Fibroblast of skin of left quadriceps (primary cell): ENCODE data around the gene IPO11.
A peak's percentile ranks its signal among the peaks of the same experiment; 100 is the strongest.
"Not testable (repeated sequence)": the region's sequence is repeated elsewhere in the genome, so short reads cannot be mapped to it uniquely, and the experiment has no call there.

Source experiments
- DNase-seq, 2 experiments: peaks; one replicate each; pipeline ENCODE4 v3.0.0-alpha.2; 2013; ENCODE audit warnings: low read depth in 2 of 2

The IPO11 gene

DNA sequence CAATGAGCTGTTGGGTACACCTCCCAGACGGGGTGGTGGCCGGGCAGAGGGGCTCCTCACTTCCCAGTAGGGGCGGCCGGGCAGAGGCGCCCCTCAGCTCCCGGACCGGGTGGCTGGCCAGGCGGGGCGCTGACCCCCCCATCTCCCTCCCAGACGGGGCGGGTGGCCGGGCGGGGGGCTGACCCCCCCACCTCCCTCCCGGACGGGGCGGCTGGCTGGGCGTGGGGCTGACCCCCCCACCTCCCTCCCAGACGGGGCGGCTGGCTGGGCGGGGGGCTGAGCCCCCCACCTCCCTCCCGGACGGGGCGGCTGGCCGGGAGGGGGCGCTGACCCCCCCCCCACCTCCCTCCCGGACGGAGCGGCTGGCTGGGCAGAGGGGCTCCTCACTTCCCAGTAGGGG, 100.5 kb downstream of the IPO11 start:
- not testable (repeated sequence) for DNase-seq

DNA sequence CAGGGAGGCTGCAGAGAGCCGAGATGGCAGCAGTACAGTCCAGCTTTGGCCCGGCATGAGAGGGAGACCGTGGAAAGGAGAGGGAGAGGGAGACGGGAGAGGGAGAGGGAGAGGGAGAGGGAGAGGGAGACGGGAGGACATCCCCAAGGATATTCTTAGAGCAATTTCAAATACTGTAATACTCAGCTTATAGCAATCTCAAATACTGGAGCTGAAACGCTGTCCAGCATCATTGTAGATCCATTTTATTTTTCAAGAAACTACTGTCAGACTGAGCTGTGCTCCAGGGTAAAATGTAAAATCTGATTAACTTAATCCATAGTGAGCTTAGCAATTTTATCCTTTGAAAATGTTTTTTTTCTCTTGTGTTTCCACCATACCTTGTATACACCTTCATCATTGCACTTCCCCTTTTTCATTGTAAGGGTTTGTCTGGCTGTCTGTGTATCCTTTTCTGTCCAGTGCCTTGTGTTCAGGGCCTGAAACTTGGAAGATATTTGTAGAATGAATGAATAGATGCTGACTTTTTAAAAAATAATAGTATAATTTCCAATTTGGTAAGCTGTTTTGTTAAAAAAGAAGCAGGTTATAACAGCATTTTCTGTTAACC, 102.1 kb downstream of the IPO11 start:
- DNase-seq, result no peak

GRCh38 chr5:62520812-62521211, 108.2 kb downstream of the IPO11 start:
- not testable (repeated sequence) for DNase-seq

DNA sequence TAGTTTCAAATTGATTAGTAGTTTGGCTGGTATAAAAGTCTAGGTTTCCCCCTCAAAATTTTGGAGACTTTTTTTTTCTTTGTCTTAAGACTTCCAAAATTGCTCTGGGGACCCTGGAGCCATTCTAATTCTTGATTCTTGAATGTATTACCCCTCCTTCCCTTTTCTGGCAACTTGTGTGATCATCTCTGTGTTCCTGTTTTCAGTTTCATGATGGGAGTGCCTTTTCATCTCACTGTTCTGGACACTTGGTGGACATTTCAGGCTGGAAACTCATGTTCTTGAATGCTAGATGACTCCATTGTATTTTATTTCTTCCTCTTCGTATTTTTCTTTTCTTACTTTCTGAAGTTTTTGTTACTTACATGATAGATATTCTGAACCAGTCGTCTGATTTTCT, 108.8 kb downstream of the IPO11 start:
- no peak for DNase-seq

DNA sequence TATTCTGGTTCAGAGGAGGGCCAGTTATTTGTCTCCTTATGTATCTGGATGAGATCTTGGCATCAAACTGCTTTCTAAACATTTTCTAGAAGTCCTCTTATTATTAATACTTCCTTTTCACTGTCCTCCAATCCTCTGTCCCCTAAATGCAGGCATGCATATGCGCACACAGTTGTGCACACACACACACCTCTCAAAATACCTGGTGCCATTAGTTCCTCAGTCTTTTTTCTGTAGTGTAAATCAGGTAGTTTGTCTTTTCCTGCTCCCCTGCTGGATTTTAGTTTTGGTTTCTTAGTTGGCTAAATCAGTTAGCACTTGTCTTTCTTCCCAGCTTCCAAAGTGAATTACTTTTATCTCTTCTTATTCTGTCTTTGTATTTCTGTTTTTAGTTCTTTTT, 110.2 kb downstream of the IPO11 start:
- DNase-seq, result no peak

DNA sequence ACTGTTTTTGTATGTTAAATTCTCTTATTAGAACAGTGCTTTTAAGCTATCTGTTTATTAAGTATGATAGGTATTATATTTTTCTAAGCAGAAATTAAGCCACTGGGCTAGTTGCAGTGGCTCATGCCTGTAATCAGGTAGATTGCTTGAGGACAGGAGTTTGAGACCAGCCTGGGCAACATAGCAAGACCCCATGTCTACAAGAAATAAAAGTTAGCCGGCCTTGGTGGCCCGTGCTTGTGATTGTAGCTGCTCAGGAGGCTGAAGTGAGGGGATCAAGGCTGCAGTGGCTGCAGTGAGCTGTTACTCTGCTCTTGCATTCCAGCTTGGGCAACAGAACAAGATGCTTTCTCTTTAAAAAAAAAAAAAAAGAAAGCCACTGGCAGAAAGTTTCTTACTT, 121.0 kb downstream of the IPO11 start:
- no peak for DNase-seq

GRCh38 chr5:62534461-62535236, 122.1 kb downstream of the IPO11 start:
- no peak for DNase-seq

DNA sequence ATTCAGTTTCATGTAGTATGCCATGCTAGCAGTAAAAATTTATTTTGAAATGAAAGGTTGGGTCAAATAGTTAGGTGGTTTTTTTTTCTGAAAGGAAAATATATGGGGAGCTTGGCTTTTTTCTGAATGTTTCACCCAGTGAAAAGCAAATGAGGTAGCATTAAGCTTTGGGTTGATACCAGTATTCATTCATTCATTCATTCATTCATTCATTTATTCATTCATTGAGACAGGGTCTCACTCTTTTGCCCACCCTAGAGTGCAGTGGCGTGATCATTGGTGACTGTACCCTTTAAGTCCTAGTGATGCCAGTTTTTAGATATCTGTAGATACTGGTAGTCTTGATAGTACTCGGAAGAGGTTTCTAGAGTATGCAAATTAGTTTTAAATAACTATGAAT, 123.7 kb downstream of the IPO11 start:
- DNase-seq, result no peak

- DNase-seq, result no peak
Observed at GRCh38 chr5:62536783-62537182, 124.2 kb downstream of the IPO11 start.

DNA sequence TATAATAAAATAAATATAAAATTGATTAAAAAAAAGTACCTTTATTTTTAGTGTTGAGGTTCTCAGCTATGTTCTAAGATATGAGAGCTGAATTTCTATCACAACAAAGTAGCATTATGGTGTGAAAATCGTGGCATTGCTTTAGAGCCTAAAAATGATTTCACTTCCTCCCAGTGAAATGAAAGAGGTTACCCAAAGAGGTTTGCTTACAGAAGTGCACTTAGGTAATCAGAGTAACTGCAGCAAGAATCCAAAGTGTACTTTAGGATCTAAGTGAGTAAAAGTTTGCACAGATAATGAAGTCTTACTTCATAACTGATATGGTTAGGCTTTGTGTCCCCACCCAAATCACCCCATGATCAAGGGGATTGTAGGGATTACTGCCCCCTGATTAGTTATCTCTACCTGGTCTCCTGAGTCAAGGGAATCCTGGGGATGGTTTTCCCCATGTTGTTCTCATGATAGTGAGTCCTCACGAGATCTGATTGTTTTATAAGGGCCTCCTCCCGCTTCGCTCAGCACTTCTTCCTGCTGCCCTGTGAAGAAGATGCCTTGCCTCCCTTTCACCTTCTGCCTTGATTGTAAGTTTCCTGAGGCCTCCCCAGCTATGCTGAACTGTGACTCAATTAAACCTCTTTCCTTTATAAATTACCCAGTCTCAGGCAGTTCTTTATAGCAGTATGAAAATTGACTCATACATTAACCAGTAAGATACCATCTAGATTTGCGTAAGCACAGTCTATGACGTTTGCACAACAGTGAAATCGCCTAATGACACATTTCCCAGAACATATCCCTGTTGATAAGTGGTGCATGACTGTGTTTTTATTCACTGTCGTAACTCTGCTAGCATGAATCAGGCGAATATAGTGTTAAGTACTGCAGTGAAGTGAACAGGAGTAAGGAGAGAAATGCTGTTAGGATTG, 125.7 kb downstream of the IPO11 start:
- peak; percentile 11 to 21 for DNase-seq

- no peak for DNase-seq
Observed at GRCh38 chr5:62542720-62543119, 130.2 kb downstream of the IPO11 start.

DNA sequence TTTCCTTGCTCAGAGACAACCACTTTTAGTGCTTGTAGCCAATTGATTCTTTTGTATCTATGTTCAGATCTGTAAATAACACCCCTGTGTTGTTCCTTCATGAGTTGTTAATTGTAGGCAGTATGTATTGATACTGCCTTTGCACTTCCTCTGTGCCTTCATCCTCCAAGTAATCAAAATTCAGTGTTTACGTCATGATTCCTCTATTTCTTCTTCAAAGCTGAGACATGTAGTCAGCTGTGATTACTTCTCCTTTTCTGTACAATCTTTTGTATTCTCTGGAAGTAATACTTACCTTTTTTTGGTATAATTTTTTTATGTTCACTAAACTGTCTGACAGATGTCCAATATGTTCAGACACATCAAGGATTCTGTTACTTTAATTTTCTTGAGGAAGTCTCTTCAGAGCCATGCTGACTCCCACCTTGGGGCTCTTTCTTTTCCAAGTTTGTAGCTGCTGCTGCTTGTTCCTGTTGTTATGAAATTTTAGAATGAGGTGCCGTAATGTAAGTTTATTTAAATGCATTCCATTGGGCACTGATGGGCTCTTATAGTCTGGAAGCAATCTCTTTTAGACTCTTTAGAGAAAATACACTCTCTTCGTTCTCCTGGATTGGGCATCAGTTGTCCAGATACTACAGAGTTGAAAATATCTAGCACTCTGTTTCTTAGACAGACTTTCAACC, 135.5 kb downstream of the IPO11 start:
- no peak for DNase-seq

GRCh38 chr5:62550103-62550502, 137.5 kb downstream of the IPO11 start:
- peak in 1 of 2 experiments; percentile 3 for DNase-seq

- DNase-seq, result no peak
Observed at GRCh38 chr5:62555930-62556329, 143.4 kb downstream of the IPO11 start.

DNA sequence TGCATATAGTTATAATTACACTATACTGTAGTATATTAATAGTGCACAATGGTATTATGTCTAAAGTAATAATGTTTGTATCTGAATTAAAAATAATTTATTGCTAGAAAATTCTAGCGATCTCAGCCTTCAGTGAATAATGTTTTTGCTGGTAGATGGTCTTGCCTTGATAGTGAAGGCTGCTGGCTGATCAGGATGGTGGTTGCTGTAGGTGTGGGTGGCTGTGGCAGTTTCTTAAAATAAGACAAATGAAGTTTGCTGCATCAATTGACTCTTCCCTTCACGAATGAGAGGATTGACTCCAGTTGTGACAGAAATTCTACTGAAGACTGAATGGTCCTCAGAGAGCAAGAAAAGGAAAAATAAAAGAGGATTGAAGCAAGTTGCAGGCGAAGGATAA, 146.4 kb downstream of the IPO11 start:
- no peak for DNase-seq

DNA sequence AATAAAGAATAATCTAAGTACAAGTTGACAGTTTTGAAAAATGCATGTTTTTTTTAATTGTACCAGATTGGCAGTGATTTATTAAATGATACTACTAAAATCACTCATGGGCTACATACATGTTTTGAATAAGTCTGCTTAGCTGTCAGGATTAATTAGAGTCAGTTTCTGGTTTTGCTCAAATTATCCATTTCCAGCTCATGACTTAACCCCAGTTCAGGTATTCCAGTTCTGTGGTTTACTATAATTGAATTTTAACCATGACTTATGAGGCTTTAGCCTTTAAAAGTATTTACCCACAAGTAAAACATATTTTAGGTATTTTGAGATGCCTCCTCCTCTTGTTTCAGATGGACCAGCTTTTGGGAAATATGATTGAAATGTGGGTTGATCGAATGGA, 148.2 kb downstream of the IPO11 start:
- no peak for DNase-seq

DNA sequence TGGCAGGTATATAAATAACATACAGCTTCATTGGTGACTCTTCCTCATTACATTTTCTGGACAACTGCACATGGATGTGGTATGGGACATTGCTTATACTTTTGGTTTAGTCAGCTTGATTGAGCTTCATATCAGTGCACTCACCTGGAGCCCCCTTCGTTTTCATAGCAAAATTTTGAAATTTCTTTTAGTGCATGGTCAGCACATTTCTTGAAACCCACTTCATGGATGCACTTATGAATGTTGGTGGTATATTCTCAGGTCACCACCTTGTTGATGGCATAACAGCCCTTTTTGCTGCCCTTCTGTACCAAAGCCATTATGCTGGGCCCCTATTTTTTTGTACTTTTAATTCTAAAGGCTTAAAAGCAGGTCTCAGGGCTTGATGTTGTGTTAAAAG, 149.3 kb downstream of the IPO11 start:
- DNase-seq, result no peak

DNA sequence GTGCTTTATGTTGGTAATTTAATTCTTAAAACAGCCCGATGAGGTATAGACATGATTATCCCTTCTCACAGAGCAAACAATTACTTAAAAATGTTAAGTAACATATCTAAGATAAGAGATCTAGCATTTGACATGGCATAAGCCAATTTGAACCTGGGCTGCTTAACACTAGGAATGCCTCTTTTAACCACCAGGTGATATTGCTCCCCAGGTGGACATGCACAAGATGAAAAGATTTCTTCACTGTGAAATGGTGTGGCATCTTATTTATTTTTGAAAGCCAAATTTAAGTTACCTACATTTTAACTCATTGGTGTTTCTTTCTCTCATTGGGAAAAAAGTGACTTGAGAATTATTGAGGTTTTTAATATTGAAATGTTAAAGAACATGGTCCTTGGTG, 150.3 kb downstream of the IPO11 start:
- DNase-seq, result no peak

GRCh38 chr5:62564101-62564500, 151.5 kb downstream of the IPO11 start:
- DNase-seq, result no peak

DNA sequence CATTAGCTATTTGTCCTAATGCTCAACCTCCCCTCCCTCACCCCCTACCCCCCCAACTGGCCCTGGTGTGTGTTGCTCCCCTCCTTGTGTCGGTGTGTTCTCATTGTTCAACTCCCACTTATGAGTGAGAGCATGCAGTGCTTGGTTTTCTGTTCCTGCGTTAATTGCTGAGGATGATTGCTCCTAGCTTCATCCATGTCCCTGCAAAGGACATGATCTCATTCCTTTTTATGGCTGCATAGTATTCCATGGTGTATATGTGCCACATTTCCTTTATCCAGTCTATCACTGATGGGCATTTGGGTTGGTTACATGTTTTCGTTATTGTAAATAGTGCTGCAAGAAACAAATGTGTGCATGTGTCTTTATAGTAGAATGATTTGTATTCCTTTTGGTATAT, 153.2 kb downstream of the IPO11 start:
- DNase-seq, result not testable (repeated sequence)

DNA sequence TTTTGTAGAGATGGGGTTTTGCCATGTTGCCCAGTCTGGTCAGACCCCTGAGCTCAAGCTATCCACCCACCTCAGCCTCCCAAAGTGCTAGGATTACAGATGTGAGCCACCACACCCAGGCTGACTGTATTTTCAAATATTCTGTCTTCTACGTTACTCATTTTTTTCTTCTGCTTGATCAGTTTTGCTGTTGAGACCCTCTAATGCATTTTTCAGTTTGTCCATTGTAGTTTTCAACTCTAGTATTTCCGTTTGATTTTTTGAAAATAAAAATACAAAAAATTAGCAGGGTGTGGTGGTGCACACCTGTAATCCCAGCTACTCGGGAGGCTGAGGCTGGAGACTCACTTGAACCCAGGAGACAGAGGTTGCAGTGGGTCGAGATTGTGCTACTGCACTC, 155.6 kb downstream of the IPO11 start:
- no peak for DNase-seq
